ENCODE measurements around the gene YIPF2.

YIPF2 gene

DNA sequence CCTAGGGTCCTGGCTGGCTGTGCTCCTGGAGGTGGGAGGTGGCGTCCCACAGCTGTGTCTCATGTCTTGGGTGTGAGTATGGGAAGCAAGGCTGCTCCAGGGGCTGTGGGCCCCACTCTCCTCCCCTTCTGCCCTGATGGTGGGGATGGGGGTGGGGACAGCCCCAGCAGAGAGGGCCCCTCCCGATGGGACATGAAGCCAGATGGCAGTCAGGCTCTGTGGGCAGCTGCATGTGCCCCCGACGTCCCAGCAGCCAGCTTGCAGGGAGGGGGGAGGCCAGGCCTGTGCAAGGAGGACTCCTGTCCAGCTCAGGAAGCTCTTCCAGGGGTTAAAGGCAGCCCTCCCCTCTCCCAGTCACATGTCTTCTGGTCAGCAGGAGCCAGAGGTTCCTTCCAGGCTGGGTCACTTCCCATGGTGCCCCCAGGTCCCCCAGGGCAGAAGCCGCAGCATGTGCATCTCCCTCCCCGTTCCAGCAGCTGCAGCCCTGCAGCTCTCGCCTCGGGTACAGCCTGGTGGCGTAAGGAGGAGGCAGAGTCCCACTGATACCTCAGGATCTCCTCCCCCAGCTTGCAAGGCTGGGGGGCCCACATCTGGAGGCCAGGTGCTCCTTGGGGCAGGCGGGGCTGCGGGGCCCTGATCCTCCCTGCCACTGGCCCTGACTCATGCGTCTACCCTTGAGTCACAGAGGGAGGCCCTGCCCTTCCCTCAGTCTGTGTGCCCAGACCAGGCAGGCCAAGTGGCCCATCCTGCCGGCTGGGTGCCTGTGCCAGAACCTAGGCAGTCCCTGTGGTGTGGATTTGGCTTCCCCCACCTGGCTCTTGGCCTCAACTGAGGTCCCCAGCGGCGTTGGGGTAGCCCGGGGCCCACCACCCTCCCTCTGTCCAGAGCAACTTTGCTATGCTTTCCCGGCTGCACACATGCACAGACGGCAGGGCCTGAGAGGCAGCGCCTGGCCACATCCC, 13.0 kb downstream of the YIPF2 start:
- no peak for DNase-seq (ENCODE audit: low read depth in 1 of 2, low spot score in 1 of 2)
- TF ChIP-seq JUND (IDR thresholded peaks at IDR 0.05; ENCODE audit: low read depth) = no peak
- in situ Hi-C loops (cut with HindIII; ENCODE audit: low pct_unique_long_range_greater_than_20kb, low sequenced_read_pairs) = no loop called here

DNA sequence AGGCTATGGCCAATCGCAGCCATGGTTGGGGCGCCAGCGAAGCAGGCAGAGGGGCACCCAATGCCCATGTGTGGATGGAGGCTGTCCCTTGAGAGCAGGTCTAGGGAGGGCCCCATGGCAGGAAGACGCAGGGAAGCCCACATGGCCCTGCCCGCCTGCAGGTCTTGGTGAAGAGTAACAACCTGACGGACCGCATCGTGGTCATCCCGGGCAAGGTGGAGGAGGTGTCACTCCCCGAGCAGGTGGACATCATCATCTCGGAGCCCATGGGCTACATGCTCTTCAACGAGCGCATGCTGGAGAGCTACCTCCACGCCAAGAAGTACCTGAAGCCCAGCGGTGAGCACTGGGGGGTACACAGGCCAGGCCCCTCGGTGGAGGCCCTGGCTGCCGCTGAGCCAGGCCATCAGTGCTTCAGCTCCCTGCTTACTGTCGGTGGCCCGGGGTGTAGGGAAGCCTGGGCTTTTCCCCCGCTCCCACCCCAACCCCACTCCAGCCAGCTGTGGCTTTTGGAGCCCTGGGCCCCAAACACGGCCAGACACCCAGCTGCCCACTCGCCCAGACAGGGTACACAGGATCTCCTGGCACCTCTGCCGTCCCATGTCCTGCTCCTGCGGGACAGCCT, 14.6 kb downstream of the YIPF2 start:
- TF ChIP-seq JUND (IDR thresholded peaks at IDR 0.05; ENCODE audit: low read depth) = no peak

GRCh38 chr19:10912619-10913018, 15.8 kb downstream of the YIPF2 start:
- in situ Hi-C loops (cut with HindIII; ENCODE audit: low pct_unique_long_range_greater_than_20kb, low sequenced_read_pairs) = no loop called here
- TF ChIP-seq JUND (IDR thresholded peaks at IDR 0.05; ENCODE audit: low read depth) = no peak
- no peak for DNase-seq (ENCODE audit: low read depth in 1 of 2, low spot score in 1 of 2)

More for the DNA sequence above, 14.6 kb downstream of the YIPF2 start:
- no peak for DNase-seq (ENCODE audit: low read depth in 1 of 2, low spot score in 1 of 2)
- in situ Hi-C loops (cut with HindIII; ENCODE audit: low pct_unique_long_range_greater_than_20kb, low sequenced_read_pairs) = no loop called here

DNA sequence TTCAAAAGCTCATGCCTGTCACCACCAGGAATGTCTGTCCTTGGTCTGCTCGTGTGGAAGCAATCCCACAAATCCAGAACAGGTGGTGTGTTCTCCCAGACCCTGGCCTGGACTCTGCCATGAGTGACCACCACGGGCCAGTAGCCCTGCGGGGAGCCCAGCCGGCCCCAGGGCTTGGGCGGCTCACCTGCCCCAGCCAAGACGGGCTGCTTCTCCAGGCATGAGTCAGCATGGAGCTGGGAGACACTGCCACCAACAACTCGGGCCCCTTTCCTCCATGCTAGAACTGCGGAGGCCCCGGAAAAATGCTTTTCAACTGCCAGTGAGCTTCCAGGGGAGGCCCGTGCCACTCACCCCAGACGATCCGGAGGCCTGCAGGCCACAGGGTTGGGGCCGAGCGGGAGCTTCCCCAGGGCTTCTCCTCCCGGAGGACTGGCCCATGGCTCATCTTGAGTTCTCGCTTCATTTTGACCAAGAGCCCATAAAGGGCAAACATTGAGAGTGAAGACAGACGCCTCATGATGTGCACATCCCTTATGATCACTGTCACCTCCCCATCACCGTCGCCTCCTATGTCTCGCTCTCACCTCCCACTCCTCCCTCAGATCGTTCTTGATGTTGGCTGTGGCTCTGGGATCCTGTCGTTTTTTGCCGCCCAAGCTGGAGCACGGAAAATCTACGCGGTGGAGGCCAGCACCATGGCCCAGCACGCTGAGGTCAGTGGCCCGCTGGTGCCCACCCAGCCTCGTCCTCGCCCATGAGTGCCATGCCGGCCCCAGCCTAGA, 16.7 kb downstream of the YIPF2 start:
- in situ Hi-C loops (cut with HindIII; ENCODE audit: low pct_unique_long_range_greater_than_20kb, low sequenced_read_pairs) = no loop called here
- DNase-seq (ENCODE audit: low read depth in 1 of 2, low spot score in 1 of 2) = no peak
- no peak for TF ChIP-seq JUND (IDR thresholded peaks at IDR 0.05; ENCODE audit: low read depth)

- DNase-seq (ENCODE audit: low read depth in 1 of 2, low spot score in 1 of 2) = no peak
- no peak for TF ChIP-seq JUND (IDR thresholded peaks at IDR 0.05; ENCODE audit: low read depth)
- in situ Hi-C loops (cut with HindIII; ENCODE audit: low pct_unique_long_range_greater_than_20kb, low sequenced_read_pairs) = no loop called here
Measured at GRCh38 chr19:10908380-10908960, 20.0 kb downstream of the YIPF2 start.

GRCh38 chr19:10907925-10908324, 20.5 kb downstream of the YIPF2 start:
- in situ Hi-C loops (cut with HindIII; ENCODE audit: low pct_unique_long_range_greater_than_20kb, low sequenced_read_pairs) = no loop called here
- no peak for TF ChIP-seq JUND (IDR thresholded peaks at IDR 0.05; ENCODE audit: low read depth)
- no peak for DNase-seq (ENCODE audit: low read depth in 1 of 2, low spot score in 1 of 2)

DNA sequence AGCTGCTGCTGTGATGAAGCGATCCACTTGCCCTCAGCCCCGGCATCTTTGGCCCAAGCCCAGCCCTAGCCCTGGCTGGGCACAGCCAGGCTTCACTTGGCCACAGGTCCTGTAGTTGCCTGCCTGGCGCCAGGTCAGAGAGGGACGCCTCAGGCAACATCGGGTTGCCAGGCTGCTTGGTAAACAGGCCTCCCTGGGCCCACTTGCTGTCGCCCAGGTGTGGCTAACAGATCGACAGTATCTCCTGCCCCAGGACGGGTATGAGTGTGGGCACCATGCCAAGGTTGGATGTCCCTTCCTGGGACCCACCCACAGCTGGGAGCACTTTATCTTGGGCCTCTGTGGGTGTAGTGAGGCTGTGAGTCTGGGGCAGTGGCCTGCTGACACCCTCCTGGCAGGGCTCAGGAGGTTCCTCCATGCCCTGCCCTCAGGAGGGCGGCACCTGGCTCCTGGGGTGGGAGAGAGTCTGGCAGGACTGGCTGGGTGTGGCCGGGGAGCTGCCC, 29.2 kb downstream of the YIPF2 start:
- TF ChIP-seq JUND (IDR thresholded peaks at IDR 0.05; ENCODE audit: low read depth) = no peak
- peak; percentile 70 to 90 for DNase-seq (ENCODE audit: low read depth in 1 of 2, low spot score in 1 of 2)
- in situ Hi-C loops (cut with HindIII; ENCODE audit: low pct_unique_long_range_greater_than_20kb, low sequenced_read_pairs) = no loop called here

GRCh38 chr19:10898633-10899032, 29.8 kb downstream of the YIPF2 start:
- no peak for TF ChIP-seq JUND (IDR thresholded peaks at IDR 0.05; ENCODE audit: low read depth)
- no peak for DNase-seq (ENCODE audit: low read depth in 1 of 2, low spot score in 1 of 2)
- in situ Hi-C loops (cut with HindIII; ENCODE audit: low pct_unique_long_range_greater_than_20kb, low sequenced_read_pairs) = no loop called here

DNA sequence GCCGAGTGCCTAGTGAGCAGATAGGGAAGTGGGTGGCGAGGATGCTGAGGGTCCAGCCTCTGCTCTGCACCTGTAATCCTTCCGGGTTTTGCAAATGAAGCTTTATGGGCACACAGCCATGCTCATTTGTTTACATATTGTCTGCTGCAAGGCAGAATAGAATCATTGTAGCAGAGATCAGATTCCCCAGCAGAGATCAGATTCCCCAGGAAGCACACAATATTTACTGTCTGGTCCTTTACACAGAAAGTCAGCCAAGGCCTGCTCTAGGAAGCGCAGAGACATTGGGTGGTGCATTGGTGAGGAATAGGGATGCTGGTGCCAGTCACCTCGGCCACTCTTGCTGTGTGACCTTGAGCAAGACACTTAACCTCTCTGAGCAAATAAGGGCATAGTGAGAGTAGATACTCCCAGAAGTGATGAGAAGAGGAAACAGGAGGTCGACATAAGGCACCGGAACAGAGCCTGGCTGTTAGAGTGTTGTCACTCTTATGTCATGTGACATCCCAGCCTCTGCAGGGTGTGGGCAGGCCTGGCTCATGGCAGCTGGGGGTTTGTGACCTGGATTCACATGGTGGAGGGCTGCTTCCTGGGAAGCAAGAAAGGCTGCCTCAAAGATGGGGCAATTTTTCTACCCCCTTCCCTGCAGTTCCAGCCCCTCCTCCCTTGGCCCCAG, 31.4 kb downstream of the YIPF2 start:
- no peak for TF ChIP-seq JUND (IDR thresholded peaks at IDR 0.05; ENCODE audit: low read depth)
- peak in 1 of 2 experiments; percentile 41 for DNase-seq (ENCODE audit: low read depth in 1 of 2, low spot score in 1 of 2)
- in situ Hi-C loops (cut with HindIII; ENCODE audit: low pct_unique_long_range_greater_than_20kb, low sequenced_read_pairs) = no loop called here

- in situ Hi-C loops (cut with HindIII; ENCODE audit: low pct_unique_long_range_greater_than_20kb, low sequenced_read_pairs) = no loop called here
- no peak for TF ChIP-seq JUND (IDR thresholded peaks at IDR 0.05; ENCODE audit: low read depth)
- no peak for DNase-seq (ENCODE audit: low read depth in 1 of 2, low spot score in 1 of 2)
Measured at GRCh38 chr19:10895920-10896319, 32.5 kb downstream of the YIPF2 start.

GRCh38 chr19:10895363-10895762, 33.1 kb downstream of the YIPF2 start:
- no peak for DNase-seq (ENCODE audit: low read depth in 1 of 2, low spot score in 1 of 2)
- in situ Hi-C loops (cut with HindIII; ENCODE audit: low pct_unique_long_range_greater_than_20kb, low sequenced_read_pairs) = no loop called here
- no peak for TF ChIP-seq JUND (IDR thresholded peaks at IDR 0.05; ENCODE audit: low read depth)

DNA sequence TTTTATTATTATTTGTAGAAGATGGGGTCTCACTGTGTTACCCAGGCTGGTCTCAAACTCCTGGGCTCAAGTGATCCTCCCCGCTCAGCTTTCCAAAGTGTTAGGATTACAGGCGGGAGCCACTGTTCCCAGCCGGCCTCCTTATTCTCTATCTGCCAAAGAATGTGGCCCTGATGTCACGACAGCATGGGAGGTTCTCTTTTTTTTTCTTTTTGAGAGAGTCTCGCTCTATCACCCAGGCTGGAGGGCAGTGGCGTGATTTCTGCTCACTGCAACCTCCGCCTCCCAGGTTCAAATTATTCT, 33.6 kb downstream of the YIPF2 start:
- in situ Hi-C loops (cut with HindIII; ENCODE audit: low pct_unique_long_range_greater_than_20kb, low sequenced_read_pairs) = no loop called here
- TF ChIP-seq JUND (IDR thresholded peaks at IDR 0.05; ENCODE audit: low read depth) = no peak
- no peak for DNase-seq (ENCODE audit: low read depth in 1 of 2, low spot score in 1 of 2)

All from T47D (cell line).